Hepatocyte (in vitro differentiated cells): ENCODE data around the gene NSRP1. TPM values are rescaled to one million over a fixed set of nuclear protein-coding genes. Genes with fewer than 3 reads are reported as not detected.

Experiments
- DNase-seq: peaks from one replicate; pipeline ENCODE4 v3.0.0-alpha.2; 2016; ENCODE audit warnings: low spot score
- H2AFZ ChIP-seq: fragments of 200-600 bp; sonication (generic); 2 replicates; pipeline ENCODE4 v1.6.0; 2016; ENCODE audit warnings: antibody characterized with exemption, mild to moderate bottlenecking
- H3K27ac ChIP-seq: fragments of 200-600 bp; sonication (generic); 2 replicates; pipeline ENCODE4 v1.5.1; 2016; ENCODE audit warnings: mild to moderate bottlenecking
- H3K27me3 ChIP-seq: fragments of 200-600 bp; sonication (generic); 2 replicates; pipeline ENCODE4 v1.6.1; 2016
- H3K36me3 ChIP-seq: fragments of 200-600 bp; sonication (generic); replicated peaks from 2 replicates; pipeline ENCODE4 v1.5.1; 2016; ENCODE audit warnings: low read depth; ENCODE audit not compliant: insufficient read depth
- H3K4me1 ChIP-seq: fragments of 200-600 bp; sonication (generic); 2 replicates; pipeline ENCODE4 v1.5.1; 2016; ENCODE audit warnings: mild to moderate bottlenecking, moderate library complexity; ENCODE audit not compliant: insufficient read depth
- H3K4me2 ChIP-seq: fragments of 200-600 bp; sonication (generic); 2 replicates; pipeline ENCODE4 v1.6.0; 2016
- H3K4me3 ChIP-seq: fragments of 200-600 bp; sonication (generic); 2 replicates; pipeline ENCODE4 v1.5.1; 2016; ENCODE audit warnings: mild to moderate bottlenecking
- H3K79me2 ChIP-seq: fragments of 200-600 bp; sonication (generic); 2 replicates; pipeline ENCODE4 v1.6.0; 2017; ENCODE audit warnings: mild to moderate bottlenecking
- H3K9me2 ChIP-seq: fragments of 200-600 bp; sonication (generic); replicated peaks from 2 replicates; pipeline ENCODE4 v1.6.0; 2017; ENCODE audit warnings: mild to moderate bottlenecking; ENCODE audit not compliant: insufficient read depth
- H3K9me3 ChIP-seq: fragments of 200-600 bp; sonication (generic); 2 replicates; pipeline ENCODE4 v1.5.1; 2016; ENCODE audit warnings: low read depth, mild to moderate bottlenecking
- H4K20me1 ChIP-seq: fragments of 200-600 bp; sonication (generic); 2 replicates; pipeline ENCODE4 v1.6.0; 2016; ENCODE audit warnings: mild to moderate bottlenecking; ENCODE audit not compliant: insufficient read depth, poor library complexity, severe bottlenecking
- CTCF ChIP-seq: fragments of 200-600 bp; sonication (generic); IDR thresholded peaks from 2 replicates; pipeline ENCODE4 v1.5.1; 2016; ENCODE audit warnings: antibody characterized with exemption, mild to moderate bottlenecking; ENCODE audit not compliant: poor library complexity
- EZH2 ChIP-seq: fragments of 200-600 bp; sonication (generic); IDR thresholded peaks from 2 replicates; pipeline ENCODE4 v1.6.1; 2016; ENCODE audit warnings: antibody characterized with exemption, mild to moderate bottlenecking, borderline replicate concordance
- EZH2phosphoT487 ChIP-seq: fragments of 200-600 bp; sonication (generic); IDR thresholded peaks from one replicate; pipeline ENCODE4 v1.6.1; 2018; ENCODE audit warnings: antibody characterized with exemption, mild to moderate bottlenecking, low read depth, moderate library complexity; ENCODE audit not compliant: unreplicated experiment, severe bottlenecking
- WGBS: methylation state at CpG from one replicate; pipeline ENCODE4 v1.1.6; 2016; ENCODE audit warnings: low lambda C conversion rate; ENCODE audit errors: missing lambda C conversion rate; 5-methylcytosine and 5-hydroxymethylcytosine counted together
- polyA plus RNA-seq: library from polyadenylated mRNA; unstranded; fragments of >200 nt; fragmentation: Nextera tagmentation; extraction: Ambion mirVana; gene quantifications from 2 replicates; pipeline ENCODE4 v1.2.1, GENCODE V29; 2016
- total RNA-seq: library from RNA; depleted of rRNA; stranded (reverse); fragments of >200 nt; gene quantifications from 2 replicates; pipeline ENCODE4 v1.2.3, GENCODE V29; 2014

Gene NSRP1
- total and polyA plus RNA-seq, 2 experiments from 2014 or later = 8.6 to 39.2 TPM

GRCh38 chr17:30187573-30187972 is 71.0 kb downstream of the NSRP1 start:
- Histone ChIP-seq H2AFZ (no peak overlapping the region), H3K36me3 (no peaks in the 10 kb centered on the region), H3K4me1 (no peaks in the 10 kb centered on the region), H3K9me2 (no peaks in the 10 kb centered on the region), H3K4me3 (no peak overlapping the region), H3K79me2 (no peaks in the 10 kb centered on the region), H3K27ac (no peak overlapping the region), H4K20me1 (no peaks in the 10 kb centered on the region), H3K9me3 (no peaks in the 10 kb centered on the region), H3K4me2 (no peak overlapping the region), H3K27me3 (no peaks in the 10 kb centered on the region)
- TF ChIP-seq EZH2 (no peak), EZH2phosphoT487 (no peak), CTCF (no peak)
- 93% methylated on average over 2 of the region's 2 CpGs for WGBS
- no peak for DNase-seq

GRCh38 chr17:30188211-30188939 is 71.8 kb downstream of the NSRP1 start:
- no peak for TF ChIP-seq EZH2phosphoT487
- 96% methylated on average over 5 of the region's 5 CpGs for WGBS
- H2AFZ ChIP-seq = no peak overlapping the region
- H3K27me3 ChIP-seq = peaks cover 3% of the 10 kb centered on the region
- H3K4me3 ChIP-seq = no peak overlapping the region
- no peaks in the 10 kb centered on the region for H3K79me2 ChIP-seq
- DNase-seq = no peak
- no peak overlapping the region for H3K27ac ChIP-seq
- no peak overlapping the region for H3K4me2 ChIP-seq
- H4K20me1 ChIP-seq = no peaks in the 10 kb centered on the region
- H3K36me3 ChIP-seq = no peaks in the 10 kb centered on the region
- H3K4me1 ChIP-seq = no peaks in the 10 kb centered on the region
- no peaks in the 10 kb centered on the region for H3K9me3 ChIP-seq
- no peaks in the 10 kb centered on the region for H3K9me2 ChIP-seq

DNA sequence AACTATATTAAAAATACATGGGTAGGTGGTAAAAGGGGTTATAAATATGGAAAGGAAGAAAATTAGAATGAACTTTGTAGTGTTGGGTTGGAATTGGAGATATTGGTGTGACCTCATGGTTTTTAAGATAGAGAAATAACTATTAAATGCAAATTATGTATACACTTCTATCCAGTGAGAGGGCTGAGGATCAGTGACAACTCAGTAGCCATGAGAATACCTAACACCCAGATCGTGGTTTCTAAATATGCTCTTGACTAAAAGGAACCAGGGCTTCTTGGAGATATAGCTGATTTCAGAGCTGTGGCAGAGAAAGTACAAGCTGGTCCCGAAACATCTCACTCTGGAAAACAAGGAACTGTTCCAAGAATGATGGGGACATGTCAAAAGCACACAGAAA is 74.5 kb downstream of the NSRP1 start:
- H4K20me1 ChIP-seq = no peaks in the 10 kb centered on the region
- 84% methylated on average over 2 of the region's 2 CpGs for WGBS
- H3K4me1 ChIP-seq = no peaks in the 10 kb centered on the region

More for the DNA sequence above, 74.5 kb downstream of the NSRP1 start:
- no peaks in the 10 kb centered on the region for H3K36me3 ChIP-seq
- no peak for DNase-seq
- H3K79me2 ChIP-seq = no peaks in the 10 kb centered on the region
- H3K9me2 ChIP-seq = no peaks in the 10 kb centered on the region
- no peak overlapping the region for H3K4me3 ChIP-seq
- H2AFZ ChIP-seq = no peak overlapping the region
- H3K27ac ChIP-seq = no peak overlapping the region
- H3K4me2 ChIP-seq = no peak overlapping the region
- no peaks in the 10 kb centered on the region for H3K9me3 ChIP-seq
- TF ChIP-seq EZH2phosphoT487 (no peak), CTCF (no peak), EZH2 (no peak)
- peaks cover 3% of the 10 kb centered on the region for H3K27me3 ChIP-seq
